Activated B cell treated with CpG ODN at 0.5 μM for 24 hours (primary cell): ENCODE results near the gene SUMO4. TPM values are rescaled to one million over a fixed set of nuclear protein-coding genes. Genes with fewer than 3 reads are reported as not detected.

ENCODE experiments used
- ATAC-seq: fragments of 200-7000 bp; cut with Tn5 transposase; one replicate; pipeline ENCODE4 v1.10.0; 2021; ENCODE audit warnings: low read depth, mild to moderate bottlenecking, moderate library complexity
- CTCF ChIA-PET: fragments of 350-600 bp; sonication (Branson Sonifier 250); formaldehyde crosslinking; loops from one replicate; lab custom pipeline; 2021; ENCODE audit warnings: antibody characterized with exemption; lab: Charles Lee
- POLR2A ChIA-PET: fragments of 350-600 bp; sonication (Branson Sonifier 250); formaldehyde crosslinking; loops from one replicate; lab custom pipeline; 2021; ENCODE audit warnings: antibody characterized with exemption; lab: Charles Lee
- DNase-seq: peaks from one replicate; pipeline ENCODE4 v3.0.0; 2022
- H3K27ac Mint-ChIP-seq: one replicate; pipeline ENCODE4 v1.8.0; 2020; ENCODE audit warnings: mixed read lengths
- H3K27me3 Mint-ChIP-seq: one replicate; pipeline ENCODE4 v1.8.0; 2021; ENCODE audit warnings: mixed read lengths
- H3K36me3 Mint-ChIP-seq: one replicate; pipeline ENCODE4 v1.8.0; 2021; ENCODE audit warnings: low read depth, mixed read lengths
- H3K4me1 Mint-ChIP-seq: one replicate; pipeline ENCODE4 v1.8.0; 2021; ENCODE audit warnings: mixed read lengths
- H3K4me3 Mint-ChIP-seq: one replicate; pipeline ENCODE4 v1.8.0; 2020; ENCODE audit warnings: mild to moderate bottlenecking, mixed read lengths
- H3K9me3 Mint-ChIP-seq: one replicate; pipeline ENCODE4 v1.8.0; 2020; ENCODE audit warnings: mixed read lengths
- intact Hi-C: fragments of 100-400 bp; cut with micrococcal nuclease; formaldehyde crosslinking; loops from one replicate; pipeline ENCODE4 v1.15.1; 2024
- total RNA-seq: library from RNA; stranded (reverse); gene quantifications from 2 replicates; pipeline ENCODE4 v1.2.3, GENCODE V29; 2022
- TF ChIP-seq, protein P1 (sequence below): fragments of 200-600 bp; IDR thresholded peaks from one replicate; pipeline ENCODE4 v1.8.0; 2022; ENCODE audit warnings: antibody characterized with exemption, mild to moderate bottlenecking

SUMO4 gene
- total RNA-seq, 1 donor from 2014 or later: 7.9 TPM

DNA sequence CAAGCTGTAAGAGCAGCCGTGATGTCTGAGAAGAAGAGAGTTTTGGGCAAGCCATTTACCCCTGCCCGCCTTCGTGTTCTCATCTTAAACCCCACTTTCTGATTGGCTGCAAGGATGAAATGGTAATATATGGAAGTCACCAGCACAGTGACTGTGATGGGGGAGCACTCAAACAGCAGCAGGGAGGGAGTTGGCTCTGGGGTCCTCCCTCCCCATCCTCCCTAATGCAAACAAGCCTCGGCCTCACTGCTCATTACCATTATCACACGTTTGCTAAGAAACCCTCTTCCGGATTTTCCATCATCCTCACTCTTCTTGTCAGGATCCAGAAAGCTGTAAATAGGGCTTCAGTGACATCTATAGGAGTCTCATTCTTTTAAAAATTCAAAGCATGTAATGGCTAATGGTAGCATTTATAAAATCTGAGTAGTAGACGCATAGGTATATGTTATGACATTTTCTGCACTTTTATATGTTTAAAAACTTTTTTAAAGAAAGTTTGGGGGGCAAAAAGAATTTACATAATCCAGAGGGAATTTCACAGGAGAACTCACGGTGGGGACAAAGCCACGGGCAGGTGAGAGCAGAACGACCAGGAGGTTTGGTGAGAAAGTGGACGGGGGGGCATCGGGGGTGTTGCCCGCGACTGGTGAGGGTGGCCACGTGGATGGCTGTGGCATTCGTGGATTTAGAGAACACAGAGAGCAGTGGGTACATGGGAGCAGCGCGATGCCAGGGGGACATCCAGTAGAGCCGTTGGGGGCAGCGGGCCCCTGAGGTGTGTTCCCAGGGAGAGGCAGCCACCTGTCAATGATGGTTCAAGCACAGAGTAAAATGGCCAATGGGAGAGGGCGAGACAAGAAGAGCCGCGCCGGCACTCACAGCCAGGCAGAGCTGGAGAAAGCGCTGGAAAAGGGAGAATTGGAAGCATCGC is 29.6 kb downstream of the SUMO4 start:
- no peak overlapping the region for H3K4me3 Mint-ChIP-seq
- ChIA-PET POLR2A (interaction anchor here (0.6 kb wide), 1 partner anchor 135 kb away, joined by 4 read pairs; no protein-coding TSS in a partner anchor), CTCF (interaction anchor here (0.9 to 5.7 kb wide), 5 partner anchors 240 to 404 kb away, joined by 3 to 96 read pairs (median 3); no protein-coding TSS in a partner anchor)
- H3K27ac Mint-ChIP-seq: no peak overlapping the region
- H3K4me1 Mint-ChIP-seq: peaks cover 4% of the 10 kb centered on the region
- intact Hi-C loops: loop anchor here (5.0 kb wide), 2 partner anchors 852 to 872 kb away; no protein-coding TSS in a partner anchor
- no peaks in the 10 kb centered on the region for H3K27me3 Mint-ChIP-seq
- ATAC-seq: no peak
- TF ChIP-seq, protein P1, sequence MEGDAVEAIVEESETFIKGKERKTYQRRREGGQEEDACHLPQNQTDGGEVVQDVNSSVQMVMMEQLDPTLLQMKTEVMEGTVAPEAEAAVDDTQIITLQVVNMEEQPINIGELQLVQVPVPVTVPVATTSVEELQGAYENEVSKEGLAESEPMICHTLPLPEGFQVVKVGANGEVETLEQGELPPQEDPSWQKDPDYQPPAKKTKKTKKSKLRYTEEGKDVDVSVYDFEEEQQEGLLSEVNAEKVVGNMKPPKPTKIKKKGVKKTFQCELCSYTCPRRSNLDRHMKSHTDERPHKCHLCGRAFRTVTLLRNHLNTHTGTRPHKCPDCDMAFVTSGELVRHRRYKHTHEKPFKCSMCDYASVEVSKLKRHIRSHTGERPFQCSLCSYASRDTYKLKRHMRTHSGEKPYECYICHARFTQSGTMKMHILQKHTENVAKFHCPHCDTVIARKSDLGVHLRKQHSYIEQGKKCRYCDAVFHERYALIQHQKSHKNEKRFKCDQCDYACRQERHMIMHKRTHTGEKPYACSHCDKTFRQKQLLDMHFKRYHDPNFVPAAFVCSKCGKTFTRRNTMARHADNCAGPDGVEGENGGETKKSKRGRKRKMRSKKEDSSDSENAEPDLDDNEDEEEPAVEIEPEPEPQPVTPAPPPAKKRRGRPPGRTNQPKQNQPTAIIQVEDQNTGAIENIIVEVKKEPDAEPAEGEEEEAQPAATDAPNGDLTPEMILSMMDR: no peak
- H3K9me3 Mint-ChIP-seq: no peaks in the 10 kb centered on the region
- no peak for DNase-seq
- H3K36me3 Mint-ChIP-seq: no peaks in the 10 kb centered on the region

DNA sequence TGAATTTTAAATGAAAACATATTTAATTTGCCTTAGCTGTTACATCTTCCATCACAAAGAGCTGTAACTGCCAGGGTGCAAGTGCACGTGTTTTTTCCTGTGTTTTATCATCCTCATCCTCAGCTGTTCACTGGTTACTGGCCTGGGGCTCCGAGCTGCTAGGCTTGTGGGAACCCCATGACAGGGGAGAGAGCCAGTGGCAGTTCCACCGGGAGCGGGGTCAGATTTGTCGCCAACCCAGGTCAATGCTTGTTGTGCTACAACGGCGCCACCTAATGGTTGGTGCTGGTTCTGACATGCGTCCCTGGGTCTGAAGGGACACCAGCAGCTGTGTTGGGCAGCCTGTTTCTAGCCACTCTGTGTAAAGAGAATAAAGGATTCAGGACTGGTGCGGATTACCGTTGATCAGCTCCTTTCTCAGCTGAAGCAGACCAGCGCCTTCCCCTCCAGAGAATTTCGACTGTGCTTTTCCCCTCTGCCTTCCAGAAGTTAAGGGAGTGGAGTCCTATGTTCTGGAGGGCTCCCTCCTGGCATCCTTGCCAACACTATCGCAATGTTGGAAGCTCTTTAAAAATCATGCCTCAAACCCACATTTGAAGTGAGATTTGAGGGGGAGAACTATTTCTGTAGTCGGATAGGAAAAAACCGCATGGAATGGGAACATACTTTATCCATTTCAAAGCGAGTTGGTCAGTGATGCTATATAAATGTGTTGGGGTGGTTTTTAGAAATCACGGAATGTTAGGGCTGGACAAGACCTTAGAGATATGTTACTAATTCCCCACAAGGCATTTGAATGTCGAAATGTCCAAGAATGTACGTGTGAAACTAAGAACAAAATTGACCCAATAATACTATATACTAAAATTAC is 32.1 kb downstream of the SUMO4 start:
- peak; percentile 77 for DNase-seq
- TF ChIP-seq, protein P1: no peak
- Mint-ChIP-seq H3K4me3 (peak overlapping the region; percentile 44), H3K36me3 (no peaks in the 10 kb centered on the region), H3K9me3 (no peaks in the 10 kb centered on the region), H3K27ac (no peak overlapping the region), H3K4me1 (peaks cover 4% of the 10 kb centered on the region), H3K27me3 (no peaks in the 10 kb centered on the region)
- ChIA-PET POLR2A (interaction anchor here (0.7 to 1.5 kb wide), 7 partner anchors 66 to 405 kb away, joined by 3 to 4 read pairs (median 4); partner anchors contain the start of gene TAB2), CTCF (interaction anchor here (0.5 to 5.7 kb wide), 72 partner anchors 9 to 855 kb away, joined by 3 to 96 read pairs (median 4); partner anchors contain the start of gene ZC3H12D)
- ATAC-seq: peak; percentile 96
- intact Hi-C loops: loop anchor here (1.0 to 5.0 kb wide), 7 partner anchors 85 to 875 kb away; no protein-coding TSS in a partner anchor

DNA sequence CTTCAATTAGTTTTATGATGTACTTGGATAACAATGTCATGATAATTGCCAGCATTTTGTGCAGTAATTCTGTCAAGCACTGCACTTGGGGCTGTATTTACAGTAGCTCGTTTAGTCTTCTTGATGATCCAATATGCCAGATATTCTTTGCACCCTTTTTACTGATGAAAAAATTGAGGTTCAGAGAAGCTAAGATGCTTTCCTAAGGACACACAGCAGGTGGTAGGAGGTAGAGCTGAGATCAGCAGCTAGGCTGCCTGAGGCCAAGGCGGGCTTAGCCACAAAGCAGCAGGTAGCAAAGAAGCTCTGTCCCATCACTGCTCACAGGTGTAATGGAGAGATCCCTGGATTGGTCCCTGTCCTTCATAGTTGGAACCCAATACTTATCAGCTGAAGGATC is 33.3 kb downstream of the SUMO4 start:
- DNase-seq (no peak), ATAC-seq (no peak)
- peaks cover 11% of the 10 kb centered on the region for H3K4me1 Mint-ChIP-seq
- intact Hi-C loops: loop anchor here (2.0 to 5.0 kb wide), 3 partner anchors 115 to 876 kb away; no protein-coding TSS in a partner anchor
- ChIA-PET POLR2A (interaction anchor here (0.6 to 0.7 kb wide), 2 partner anchors 13 to 328 kb away, joined by 3 to 10 read pairs; no protein-coding TSS in a partner anchor), CTCF (interaction anchor here (0.8 to 5.7 kb wide), 8 partner anchors 54 to 407 kb away, joined by 3 to 96 read pairs (median 36); no protein-coding TSS in a partner anchor)
- no peak overlapping the region for H3K4me3 Mint-ChIP-seq
- TF ChIP-seq, protein P1: no peak
- no peaks in the 10 kb centered on the region for H3K9me3 Mint-ChIP-seq
- no peaks in the 10 kb centered on the region for H3K36me3 Mint-ChIP-seq
- no peak overlapping the region for H3K27ac Mint-ChIP-seq
- H3K27me3 Mint-ChIP-seq: no peaks in the 10 kb centered on the region

DNA sequence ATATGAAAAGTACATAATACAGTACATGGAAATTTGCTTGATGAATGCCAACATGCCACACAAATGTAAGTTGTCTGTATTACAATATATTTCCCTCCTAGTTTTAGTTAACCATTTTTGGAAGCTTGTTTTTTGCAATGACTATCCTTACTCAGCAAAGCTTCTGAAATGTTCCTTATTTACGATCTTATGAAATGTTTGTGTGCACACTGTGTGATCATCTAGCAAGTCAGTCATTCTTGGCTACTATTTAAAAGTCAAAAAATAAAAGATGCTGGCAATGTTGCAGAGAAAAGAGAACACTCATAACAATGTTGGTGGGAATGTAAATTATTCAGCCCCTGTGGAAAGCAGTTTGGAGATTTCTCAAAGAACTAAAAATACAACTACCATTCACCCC is 33.8 kb downstream of the SUMO4 start:
- Mint-ChIP-seq H3K27me3 (no peaks in the 10 kb centered on the region), H3K9me3 (no peaks in the 10 kb centered on the region), H3K4me1 (peaks cover 14% of the 10 kb centered on the region), H3K27ac (no peak overlapping the region), H3K4me3 (no peak overlapping the region), H3K36me3 (no peaks in the 10 kb centered on the region)
- ChIA-PET POLR2A (interaction anchor here (0.6 to 0.7 kb wide), 2 partner anchors 12 to 328 kb away, joined by 3 to 10 read pairs; no protein-coding TSS in a partner anchor), CTCF (interaction anchor here (0.8 to 5.7 kb wide), 8 partner anchors 83 to 408 kb away, joined by 3 to 96 read pairs (median 36); no protein-coding TSS in a partner anchor)
- TF ChIP-seq, protein P1: no peak
- ATAC-seq: no peak
- intact Hi-C loops: loop anchor here (2.0 to 5.0 kb wide), 3 partner anchors 115 to 877 kb away; no protein-coding TSS in a partner anchor
- no peak for DNase-seq
